T-helper 1 cell treated with Interleukin-12 subunit alpha and Interleukin-12 subunit beta and Interleukin-4 antibody, amounts not matched to agents 30 μg/mL and 1 μg/mL, for 36 hours (primary cell): ENCODE data around the gene PNCK.
"Not testable (repeated sequence)": the region's sequence is repeated elsewhere in the genome, so short reads cannot be mapped to it uniquely, and the experiment has no call there.

Source experiments
- H3K27ac Mint-ChIP-seq: one replicate; pipeline ENCODE4 v1.8.0; 2021; ENCODE audit warnings: mild to moderate bottlenecking, mixed read lengths
- H3K27me3 Mint-ChIP-seq: one replicate; pipeline ENCODE4 v1.8.0; 2021; ENCODE audit warnings: low read depth, mixed read lengths
- H3K36me3 Mint-ChIP-seq: one replicate; pipeline ENCODE4 v1.8.0; 2021; ENCODE audit warnings: low read depth, mixed read lengths
- H3K4me1 Mint-ChIP-seq: one replicate; pipeline ENCODE4 v1.8.0; 2021; ENCODE audit warnings: low read depth, mixed read lengths
- H3K4me3 Mint-ChIP-seq: one replicate; pipeline ENCODE4 v1.8.0; 2021; ENCODE audit warnings: mild to moderate bottlenecking, moderate library complexity, mixed read lengths
- H3K9me3 Mint-ChIP-seq: one replicate; pipeline ENCODE4 v1.8.0; 2021; ENCODE audit warnings: mixed read lengths

The PNCK gene

GRCh38 chrX:153685156-153685536, 11.5 kb upstream of the PNCK start:
- no peak overlapping the region for H3K27ac Mint-ChIP-seq
- H3K27me3 Mint-ChIP-seq: peaks cover 27% of the 10 kb centered on the region
- no peaks in the 10 kb centered on the region for H3K36me3 Mint-ChIP-seq
- no peaks in the 10 kb centered on the region for H3K4me1 Mint-ChIP-seq
- H3K9me3 Mint-ChIP-seq: no peaks in the 10 kb centered on the region
- H3K4me3 Mint-ChIP-seq: no peak overlapping the region

DNA sequence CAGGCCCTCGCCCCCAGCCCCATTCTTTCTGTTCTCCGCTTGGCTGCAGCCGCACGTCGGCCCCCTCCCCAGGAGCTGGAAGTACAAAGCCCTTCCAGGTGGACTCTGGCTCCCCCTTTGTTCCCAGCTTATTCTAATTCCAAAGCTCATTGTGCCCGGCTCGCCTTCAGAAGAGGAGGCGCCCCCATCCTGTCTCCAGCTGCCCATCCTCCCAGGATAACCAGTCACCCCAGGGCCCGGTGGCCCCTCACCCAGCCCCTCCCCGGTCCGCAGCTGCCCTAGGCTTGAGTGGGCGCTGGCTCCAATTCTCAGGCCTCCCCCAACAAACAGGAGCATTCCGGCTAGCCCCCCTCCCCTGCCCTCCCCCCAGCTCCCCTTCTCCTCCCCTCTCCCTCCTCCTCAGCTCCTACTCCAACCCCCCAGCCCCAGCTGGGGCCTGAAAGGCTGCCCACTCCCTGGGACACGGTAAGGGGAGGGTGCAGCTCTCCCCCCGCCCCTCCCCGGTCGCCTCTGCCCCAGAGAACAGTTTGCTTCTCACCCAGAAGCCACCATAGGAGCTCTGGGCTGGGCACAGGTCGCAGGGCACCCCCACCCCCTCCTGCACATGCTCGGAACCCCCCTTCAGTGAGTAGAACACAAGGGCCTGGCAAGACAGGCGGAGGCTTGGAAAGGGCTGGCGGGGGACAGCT, 11.0 kb upstream of the PNCK start:
- Mint-ChIP-seq H3K27ac (no peak overlapping the region), H3K9me3 (no peaks in the 10 kb centered on the region), H3K27me3 (peaks cover 26% of the 10 kb centered on the region), H3K4me3 (no peak overlapping the region), H3K4me1 (no peaks in the 10 kb centered on the region), H3K36me3 (no peaks in the 10 kb centered on the region)

DNA sequence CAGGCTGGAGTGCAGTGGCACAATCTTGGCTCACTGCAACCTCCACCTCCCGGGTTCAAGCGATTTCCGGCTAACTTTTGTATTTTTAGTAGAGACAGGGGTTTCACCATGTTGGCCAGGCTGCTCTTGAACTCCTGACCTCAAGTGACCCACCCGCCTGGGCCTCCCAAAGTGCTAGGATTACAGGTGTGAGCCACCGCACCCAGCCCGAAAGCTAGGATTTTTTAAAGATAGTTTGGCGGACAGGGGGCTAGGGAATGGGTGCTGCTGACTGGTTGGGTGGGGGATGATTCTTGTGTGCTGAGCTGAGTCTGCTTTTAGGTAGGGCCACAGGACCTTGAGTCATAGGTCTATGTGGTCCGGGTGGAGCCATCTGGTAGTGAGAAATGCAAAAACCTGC, 9.9 kb upstream of the PNCK start:
- H3K36me3 Mint-ChIP-seq, H3K27ac Mint-ChIP-seq, H3K4me3 Mint-ChIP-seq, H3K9me3 Mint-ChIP-seq, H3K4me1 Mint-ChIP-seq: not testable (repeated sequence)
- peaks cover 22% of the 10 kb centered on the region for H3K27me3 Mint-ChIP-seq

- Mint-ChIP-seq H3K4me1 (no peaks in the 10 kb centered on the region), H3K9me3 (no peaks in the 10 kb centered on the region), H3K27ac (no peak overlapping the region), H3K4me3 (no peak overlapping the region), H3K27me3 (peaks cover 19% of the 10 kb centered on the region), H3K36me3 (no peaks in the 10 kb centered on the region)
These were observed 7.6 kb upstream of the PNCK start for GRCh38 chrX:153681175-153681574.

DNA sequence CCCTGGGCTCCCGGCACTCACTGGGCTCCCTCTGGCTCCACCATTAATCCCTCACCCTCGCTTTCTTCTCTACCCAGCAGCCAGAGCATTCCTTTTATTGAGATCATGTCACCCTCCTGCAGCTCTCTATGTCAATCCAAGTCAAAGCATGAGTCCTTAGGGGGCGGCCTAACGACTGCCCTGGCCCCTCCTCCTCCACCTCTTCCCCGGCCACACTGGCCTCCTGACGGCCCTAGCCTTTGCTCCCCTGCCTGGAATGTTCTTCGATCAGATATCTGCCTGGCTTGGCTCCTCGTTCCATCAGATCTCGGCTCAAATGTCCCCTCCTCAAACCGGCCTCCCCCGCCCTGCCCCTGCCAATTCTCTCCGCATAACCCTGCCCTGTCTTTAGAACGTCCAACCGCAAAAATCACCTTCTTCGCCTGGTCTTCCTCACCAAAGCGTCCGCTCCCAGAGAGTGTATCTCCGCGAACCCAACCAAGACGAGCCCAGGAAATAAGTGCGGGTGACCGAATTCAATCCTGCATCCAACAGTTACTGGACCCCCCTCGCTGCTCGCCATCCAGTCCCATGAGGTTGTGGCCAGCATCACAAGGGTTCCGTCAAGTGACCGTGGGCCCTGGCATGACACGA, 722 bp upstream of the PNCK start:
- H3K9me3 Mint-ChIP-seq: no peaks in the 10 kb centered on the region
- H3K36me3 Mint-ChIP-seq: no peaks in the 10 kb centered on the region
- no peak overlapping the region for H3K4me3 Mint-ChIP-seq
- H3K4me1 Mint-ChIP-seq: no peaks in the 10 kb centered on the region
- no peak overlapping the region for H3K27ac Mint-ChIP-seq
- H3K27me3 Mint-ChIP-seq: peaks cover 28% of the 10 kb centered on the region

GRCh38 chrX:153672531-153673427, 834 bp downstream of the PNCK start:
- no peak overlapping the region for H3K4me3 Mint-ChIP-seq
- H3K36me3 Mint-ChIP-seq: no peaks in the 10 kb centered on the region
- no peaks in the 10 kb centered on the region for H3K9me3 Mint-ChIP-seq
- peaks cover 30% of the 10 kb centered on the region for H3K27me3 Mint-ChIP-seq
- no peak overlapping the region for H3K27ac Mint-ChIP-seq
- peaks cover 4% of the 10 kb centered on the region for H3K4me1 Mint-ChIP-seq

DNA sequence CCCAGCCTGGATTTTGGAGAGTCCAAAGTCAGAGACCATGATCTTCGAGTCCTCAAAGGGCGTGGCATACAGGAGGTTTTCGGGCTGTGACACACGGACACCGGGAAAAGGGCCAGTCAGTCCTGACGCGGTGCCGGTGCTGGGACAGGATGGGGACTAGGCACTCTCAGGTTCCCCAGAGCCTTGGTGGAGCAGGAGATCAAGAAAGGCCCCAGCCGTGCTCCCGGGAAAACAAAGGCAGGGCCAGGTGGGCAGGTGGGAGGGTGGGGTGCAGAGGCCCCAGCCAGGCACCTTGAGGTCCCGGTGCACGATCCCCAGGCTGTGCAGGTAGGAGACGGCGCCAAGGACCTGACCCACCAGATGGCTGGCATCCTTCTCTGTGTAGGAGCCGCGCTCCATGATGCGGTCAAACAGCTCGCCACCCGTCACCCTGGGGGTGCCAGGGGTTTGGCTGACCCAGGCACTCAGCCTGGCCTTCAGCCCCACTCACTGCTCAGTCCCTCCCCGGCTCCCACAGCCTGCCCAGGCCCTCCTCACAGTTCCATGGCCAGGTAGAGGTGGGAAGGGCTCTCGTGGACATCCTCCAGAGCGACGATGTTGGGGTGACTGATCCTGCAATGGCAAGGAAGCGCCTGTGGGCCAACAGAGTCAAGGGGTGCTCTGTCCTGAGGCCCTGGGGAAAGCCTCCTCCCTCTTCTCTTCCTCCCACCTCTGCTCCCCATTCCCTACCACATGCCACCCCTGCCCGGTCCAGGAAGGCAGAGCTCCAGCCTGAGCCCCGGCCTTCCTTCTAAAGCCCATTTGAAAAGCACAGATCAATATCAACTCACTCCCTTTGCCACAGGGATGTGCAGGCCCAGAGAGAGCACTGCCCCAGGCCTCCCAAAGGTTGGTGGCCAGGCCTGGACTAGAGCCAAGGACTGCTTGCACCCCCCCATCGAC, 1.8 kb downstream of the PNCK start:
- Mint-ChIP-seq H3K4me3 (no peak overlapping the region), H3K4me1 (peaks cover 7% of the 10 kb centered on the region), H3K36me3 (no peaks in the 10 kb centered on the region), H3K27me3 (peaks cover 29% of the 10 kb centered on the region), H3K9me3 (no peaks in the 10 kb centered on the region), H3K27ac (no peak overlapping the region)

- Mint-ChIP-seq H3K27me3 (peaks cover 32% of the 10 kb centered on the region), H3K4me3 (no peak overlapping the region), H3K4me1 (peaks cover 7% of the 10 kb centered on the region), H3K27ac (no peak overlapping the region), H3K36me3 (no peaks in the 10 kb centered on the region), H3K9me3 (no peaks in the 10 kb centered on the region)
These were observed 2.6 kb downstream of the PNCK start for GRCh38 chrX:153670748-153671588.

DNA sequence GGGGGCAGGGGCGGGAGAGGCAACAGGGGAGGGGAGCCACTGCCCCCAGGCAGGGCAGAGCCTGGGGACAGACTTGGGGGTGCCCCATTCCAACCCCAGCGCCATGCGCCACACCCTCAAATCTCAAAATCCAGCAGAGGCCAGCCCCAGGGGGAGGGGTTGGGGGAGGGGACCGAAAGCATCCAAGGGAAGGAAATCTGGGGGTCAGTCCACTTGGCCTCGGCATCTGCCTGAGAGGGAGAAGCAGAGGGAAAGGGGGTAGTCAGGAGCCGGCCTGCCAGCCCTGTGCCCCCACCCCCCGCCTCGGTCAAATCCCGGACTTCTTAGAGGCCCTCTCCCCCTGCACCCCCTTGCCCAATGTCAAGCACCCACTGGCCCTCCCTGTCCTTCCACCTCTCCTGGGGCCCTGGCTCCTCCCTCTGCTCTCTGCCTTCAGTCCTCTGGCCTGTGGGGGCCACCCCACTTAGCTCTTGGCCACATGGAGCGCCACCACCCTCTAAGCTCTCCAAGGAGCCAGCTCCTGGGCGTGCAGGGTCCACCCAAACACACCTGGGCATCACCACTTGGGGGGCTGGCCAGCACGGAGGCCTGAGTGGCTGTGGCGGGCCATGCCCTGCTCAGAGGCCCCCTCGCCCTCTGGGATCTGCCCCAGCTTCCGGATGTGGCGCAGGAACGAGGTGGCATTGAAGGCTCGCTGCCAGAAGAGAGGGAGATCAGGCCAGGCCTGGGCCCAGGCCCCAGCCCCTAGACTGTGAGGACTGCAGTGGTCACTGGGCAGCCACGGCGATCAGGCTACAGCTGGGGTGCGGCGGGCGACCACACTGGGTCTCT, 3.5 kb downstream of the PNCK start:
- Mint-ChIP-seq H3K36me3 (no peaks in the 10 kb centered on the region), H3K9me3 (no peaks in the 10 kb centered on the region), H3K27ac (no peak overlapping the region), H3K4me1 (peaks cover 7% of the 10 kb centered on the region), H3K27me3 (peaks cover 35% of the 10 kb centered on the region), H3K4me3 (no peak overlapping the region)

GRCh38 chrX:153669174-153669890, 4.3 kb downstream of the PNCK start:
- Mint-ChIP-seq H3K27ac (no peak overlapping the region), H3K4me1 (peaks cover 7% of the 10 kb centered on the region), H3K27me3 (peaks cover 32% of the 10 kb centered on the region), H3K4me3 (no peak overlapping the region), H3K36me3 (no peaks in the 10 kb centered on the region), H3K9me3 (no peaks in the 10 kb centered on the region)

DNA sequence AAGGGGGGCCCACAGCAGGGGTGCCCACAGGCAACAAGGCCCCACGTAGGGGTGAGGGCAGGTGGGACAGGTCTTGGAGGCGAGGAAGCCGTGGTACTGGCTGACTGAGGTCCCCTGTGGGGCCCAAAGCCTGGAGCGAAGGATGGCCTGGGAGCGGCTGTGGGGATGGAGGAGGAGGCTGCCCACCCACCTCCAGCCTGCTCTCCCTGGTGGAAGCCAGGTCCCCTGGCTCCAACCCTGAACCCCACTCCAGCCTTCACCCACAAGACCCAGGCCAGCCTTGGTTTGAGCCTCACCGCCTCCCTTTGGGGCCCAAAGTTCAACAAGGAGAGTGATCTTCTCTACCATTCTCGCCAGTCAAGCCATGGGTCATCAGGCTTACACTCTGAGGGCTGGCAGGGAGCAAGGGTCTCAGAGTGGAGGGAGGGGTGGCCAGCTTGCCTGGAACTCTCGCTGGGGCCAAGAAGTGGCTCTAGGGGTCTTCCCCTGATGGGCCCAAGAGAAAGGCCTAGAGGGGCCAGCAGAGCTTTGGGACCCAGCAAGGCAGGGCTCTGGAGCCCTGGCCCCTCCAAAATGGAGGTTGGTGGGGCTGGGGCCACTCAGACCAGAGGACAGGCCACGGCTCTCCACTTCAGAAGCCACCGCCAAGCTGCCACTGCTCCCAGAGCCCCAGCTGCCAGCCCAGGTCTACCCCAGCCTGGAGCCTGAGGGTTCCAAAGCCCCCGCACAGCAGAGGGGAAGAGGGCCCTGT, 5.0 kb downstream of the PNCK start:
- Mint-ChIP-seq H3K27me3 (peaks cover 27% of the 10 kb centered on the region), H3K9me3 (no peaks in the 10 kb centered on the region), H3K4me3 (no peak overlapping the region), H3K36me3 (no peaks in the 10 kb centered on the region), H3K27ac (no peak overlapping the region), H3K4me1 (peaks cover 7% of the 10 kb centered on the region)

- Mint-ChIP-seq H3K27ac (no peak overlapping the region), H3K4me1 (peaks cover 7% of the 10 kb centered on the region), H3K27me3 (peaks cover 24% of the 10 kb centered on the region)
These were observed 5.6 kb downstream of the PNCK start for GRCh38 chrX:153667956-153668396.

More at GRCh38 chrX:153667956-153668396, 5.6 kb downstream of the PNCK start:
- H3K36me3 Mint-ChIP-seq: no peaks in the 10 kb centered on the region
- H3K4me3 Mint-ChIP-seq: peak overlapping the region; percentile 76
- H3K9me3 Mint-ChIP-seq: no peaks in the 10 kb centered on the region
